HPDE6-E6E7 (cell line): Measurements from ENCODE around the gene RAB3IP.
"Not testable (repeated sequence)": the region's sequence is repeated elsewhere in the genome, so short reads cannot be mapped to it uniquely, and the experiment has no call there.

Experiments used
- DNase-seq: peaks from one replicate; pipeline ENCODE4 v3.0.0; 2011; ENCODE audit warnings: missing footprints; ENCODE audit errors: extremely low spot score

Gene RAB3IP

DNA sequence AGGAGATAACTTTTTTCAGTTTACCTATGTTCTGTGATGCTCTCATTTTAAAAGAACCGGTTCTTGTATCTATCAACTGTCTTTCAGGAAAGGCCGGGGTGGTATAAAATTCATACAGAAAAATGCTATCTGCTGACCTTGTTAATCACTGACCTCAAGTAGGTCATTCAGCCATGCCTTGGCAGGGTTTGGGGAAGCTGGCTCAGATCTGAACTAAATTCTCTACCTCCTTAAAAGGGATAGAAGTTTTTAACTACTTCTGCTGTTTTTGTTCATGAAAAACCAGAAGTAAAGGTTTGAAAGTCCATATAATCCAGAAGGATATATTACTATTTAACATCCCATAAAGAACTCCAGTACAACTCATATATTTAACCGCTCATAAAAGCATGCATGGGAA, 96.4 kb downstream of the RAB3IP start:
- no peak for DNase-seq

DNA sequence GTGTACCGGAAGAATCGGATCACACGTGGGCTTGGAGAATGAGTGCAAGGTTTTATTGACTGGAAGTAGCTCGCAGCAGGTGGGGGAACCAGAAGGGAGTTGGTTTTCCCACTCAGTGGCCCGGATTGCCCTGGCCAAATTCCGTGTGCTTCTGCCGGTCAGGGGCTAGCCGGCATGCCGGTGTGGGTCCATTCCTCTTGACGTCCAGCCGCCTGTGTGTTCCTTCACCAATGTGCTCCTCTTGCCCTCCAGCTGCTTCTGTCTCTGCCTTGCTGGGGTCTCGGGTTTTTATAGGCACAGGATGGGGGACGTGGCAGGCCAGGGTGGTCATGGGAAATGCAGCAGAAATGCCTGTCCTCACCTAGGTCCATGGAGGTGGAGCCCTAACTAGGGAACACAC, 97.4 kb downstream of the RAB3IP start:
- no peak for DNase-seq

DNA sequence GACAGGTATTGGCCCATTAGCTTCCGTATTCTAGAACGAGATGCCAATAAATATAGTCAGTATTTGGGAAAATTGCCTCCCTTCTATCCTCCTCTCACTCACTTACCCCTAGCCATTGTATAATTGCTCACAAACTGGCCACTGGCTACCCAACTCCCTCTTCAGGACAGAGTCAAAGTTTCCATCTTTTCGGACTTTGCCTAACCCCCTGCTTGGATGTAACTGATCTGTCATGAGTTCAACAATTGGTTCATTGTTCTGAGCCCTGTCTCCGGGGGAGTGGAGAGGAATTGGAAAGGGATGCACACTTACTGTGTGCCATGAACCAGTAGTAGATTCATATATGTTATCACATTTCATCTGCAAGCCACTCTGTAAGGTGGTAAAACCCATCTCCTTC, 98.5 kb downstream of the RAB3IP start:
- no peak for DNase-seq

DNA sequence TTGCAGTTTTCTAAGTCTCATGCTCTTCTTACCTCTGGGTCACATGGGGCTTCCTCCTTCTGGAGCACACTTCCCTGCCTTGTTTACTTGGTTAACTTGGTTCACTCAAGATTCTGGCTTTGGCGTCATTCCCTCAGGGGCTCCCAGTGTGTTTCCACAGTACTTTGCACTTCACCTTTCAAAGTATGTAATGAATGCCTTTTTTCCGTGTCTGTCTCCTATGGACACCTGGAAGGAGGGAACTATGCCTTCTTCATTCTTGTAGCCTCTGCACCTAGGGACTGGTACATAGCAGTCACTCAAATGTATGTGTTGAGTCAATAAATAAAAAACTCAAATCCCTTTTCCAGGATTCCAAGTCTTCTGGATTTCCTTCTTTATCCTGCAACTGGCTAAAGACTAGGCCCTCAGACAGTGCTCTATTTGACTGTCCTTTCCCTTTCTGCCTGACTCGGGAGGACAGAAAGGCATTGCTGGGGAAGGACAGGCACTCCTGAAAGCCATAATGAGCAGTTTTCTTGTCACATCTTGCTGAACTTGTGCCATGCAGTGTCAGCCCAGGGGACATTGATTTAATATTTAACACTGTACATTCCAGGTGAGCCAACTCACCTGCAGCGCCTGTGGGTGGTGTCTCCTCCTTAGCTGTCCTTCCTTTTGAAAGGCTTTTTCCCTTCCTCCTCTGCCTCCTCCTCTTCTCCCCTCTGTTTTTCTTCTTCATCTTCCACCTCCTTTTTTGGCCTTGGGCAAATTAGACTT, 99.2 kb downstream of the RAB3IP start:
- no peak for DNase-seq

DNA sequence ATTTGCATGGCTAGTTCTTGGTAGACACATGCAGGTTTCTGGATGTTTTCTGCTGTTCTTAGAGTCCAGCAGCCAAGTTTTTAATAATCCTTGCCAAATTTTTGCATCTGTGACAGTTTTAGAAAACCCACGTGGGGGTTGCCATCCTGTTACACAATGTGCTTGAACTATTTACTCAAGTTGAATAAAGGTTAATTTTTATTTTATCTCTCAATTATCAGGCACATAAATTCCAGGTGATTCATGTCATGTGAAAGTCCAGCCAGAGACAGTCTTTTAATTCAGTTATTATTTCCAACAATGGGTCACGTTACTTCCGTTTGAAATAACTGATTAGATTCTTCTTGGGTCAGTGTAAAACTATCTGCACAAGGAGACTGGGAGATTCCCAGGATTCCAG, 102.1 kb downstream of the RAB3IP start:
- no peak for DNase-seq

DNA sequence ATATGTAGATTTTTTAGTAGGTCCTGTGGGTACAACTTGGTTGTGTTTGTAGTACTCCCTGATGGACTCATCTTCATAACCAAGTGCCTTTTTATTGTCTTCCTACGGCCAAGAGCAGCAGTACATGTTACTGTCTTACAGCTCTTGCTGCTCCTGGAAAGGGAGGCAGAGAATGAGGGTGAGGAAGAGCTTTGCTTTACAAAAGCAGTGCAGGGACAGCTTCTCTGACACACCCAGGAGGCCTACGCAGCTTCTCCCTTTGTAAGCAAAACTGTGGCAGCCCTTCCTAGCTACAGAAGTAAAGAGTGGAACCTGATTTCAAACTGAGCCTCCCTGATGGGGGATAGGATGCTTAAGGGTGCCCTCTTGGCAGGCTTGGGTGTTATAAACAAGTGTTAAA, 104.9 kb downstream of the RAB3IP start:
- DNase-seq: no peak

DNA sequence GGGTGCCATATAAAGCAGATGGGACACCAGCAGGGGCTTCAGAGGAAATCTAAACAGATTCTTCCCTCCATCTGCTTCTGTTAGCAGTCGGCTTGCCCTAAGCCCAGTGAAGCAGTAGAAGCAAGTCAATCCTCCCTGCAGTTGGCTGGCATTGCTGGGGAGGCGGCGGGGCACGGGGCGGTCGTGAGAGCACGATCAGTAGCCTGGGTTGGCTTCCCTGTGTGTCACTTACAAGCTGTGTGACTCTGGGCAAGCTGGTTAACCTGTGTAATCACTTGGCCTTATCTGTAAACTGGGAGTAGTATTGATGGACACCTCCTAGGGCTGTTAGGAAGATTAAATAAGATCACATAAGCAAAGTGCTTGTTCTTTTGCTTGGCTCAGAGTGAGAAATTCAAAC, 105.8 kb downstream of the RAB3IP start:
- DNase-seq: no peak

- no peak for DNase-seq
Observed at GRCh38 chr12:69844836-69845235, 106.2 kb downstream of the RAB3IP start.

DNA sequence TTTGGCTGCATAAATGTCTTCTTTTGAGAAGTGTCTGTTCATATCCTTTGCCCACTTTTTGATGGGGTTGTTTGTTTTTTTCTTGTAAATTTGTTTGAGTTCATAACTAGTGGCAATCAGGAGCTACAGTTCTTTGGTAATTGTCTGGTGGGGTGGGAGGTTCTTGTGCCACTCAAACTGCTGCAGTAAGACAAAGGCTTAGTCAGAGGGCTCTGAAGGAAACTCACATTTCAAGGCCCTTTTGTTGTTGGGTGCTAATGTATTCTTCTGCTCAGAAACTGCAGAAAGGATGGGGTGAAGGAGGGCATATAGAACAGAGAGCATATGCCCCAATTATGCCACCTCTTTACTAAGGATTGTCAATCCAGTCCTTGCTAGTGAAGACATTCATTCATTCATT, 108.3 kb downstream of the RAB3IP start:
- DNase-seq: no peak

DNA sequence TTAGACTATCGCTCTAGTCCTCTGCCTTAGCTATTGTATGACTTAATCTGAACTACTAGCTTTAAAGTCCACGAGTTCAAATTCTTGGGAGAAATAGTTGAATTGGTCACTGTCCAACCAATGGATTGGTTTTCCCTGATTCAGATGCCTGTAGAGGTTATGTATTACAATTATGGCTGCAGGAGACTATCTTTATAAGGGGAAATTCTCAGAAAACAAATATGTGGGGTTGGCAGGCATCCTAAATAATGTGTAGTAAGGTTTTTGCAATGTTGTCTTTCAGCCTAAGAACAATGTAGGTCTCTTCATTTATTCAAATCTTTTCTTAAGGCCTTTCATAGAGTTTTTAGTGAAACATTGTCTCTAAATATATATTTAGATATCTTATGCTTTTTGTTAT, 113.3 kb downstream of the RAB3IP start:
- no peak for DNase-seq

DNA sequence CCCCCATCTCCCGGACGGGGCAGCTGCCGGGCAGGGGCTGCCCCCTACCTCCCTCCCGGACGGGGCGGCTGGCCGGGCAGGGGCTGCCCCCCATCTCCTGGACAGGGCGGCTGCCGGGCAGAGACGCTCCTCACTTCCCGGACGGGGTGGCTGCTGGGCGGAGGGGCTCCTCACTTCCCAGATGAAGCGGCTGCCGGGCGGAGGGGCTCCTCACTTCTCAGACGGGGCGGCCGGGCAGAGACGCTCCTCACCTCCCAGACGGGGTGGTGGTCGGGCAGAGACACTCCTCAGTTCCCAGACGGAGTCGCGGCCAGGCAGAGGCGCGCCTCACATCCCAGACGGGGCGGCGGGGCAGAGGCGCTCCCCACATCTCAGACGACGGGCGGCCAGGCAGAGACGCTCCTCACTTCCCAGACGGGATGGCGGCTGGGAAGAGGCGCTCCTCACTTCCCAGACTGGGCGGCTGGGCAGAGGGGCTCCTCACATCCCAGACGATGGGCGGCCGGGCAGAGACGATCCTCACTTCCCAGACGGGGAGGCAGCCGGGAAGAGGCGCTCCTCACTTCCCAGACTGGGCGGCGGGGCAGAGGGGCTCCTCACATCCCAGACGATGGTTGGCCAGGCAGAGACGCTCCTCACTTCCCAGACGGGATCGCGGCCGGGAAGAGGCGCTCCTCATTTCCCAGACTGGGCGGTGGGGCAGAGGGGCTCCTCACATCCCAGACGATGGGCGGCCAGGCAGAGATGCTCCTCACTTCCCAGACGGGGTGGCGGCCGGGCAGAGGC, 114.7 kb downstream of the RAB3IP start:
- not testable (repeated sequence) for DNase-seq

DNA sequence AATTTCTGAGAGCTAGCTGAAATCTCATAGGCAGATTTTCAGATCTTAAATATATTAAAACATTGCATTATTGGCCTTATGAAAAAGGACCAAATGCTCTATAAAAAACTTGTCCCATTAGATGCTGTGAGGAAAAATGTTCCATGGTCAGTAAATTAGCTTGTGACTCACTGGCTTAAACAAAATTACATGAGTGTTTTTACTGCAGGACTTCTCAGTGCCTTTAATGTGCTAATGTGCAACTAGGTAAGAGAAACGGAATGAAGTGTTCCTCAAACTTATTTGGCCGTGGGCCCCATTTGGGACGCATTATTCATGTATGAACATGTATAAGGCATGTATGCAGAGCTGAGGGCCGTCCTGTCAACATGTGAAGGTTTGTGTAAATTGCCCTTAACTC, 128.0 kb downstream of the RAB3IP start:
- no peak for DNase-seq

- DNase-seq: no peak
Observed at GRCh38 chr12:69868695-69869094, 130.0 kb downstream of the RAB3IP start.

DNA sequence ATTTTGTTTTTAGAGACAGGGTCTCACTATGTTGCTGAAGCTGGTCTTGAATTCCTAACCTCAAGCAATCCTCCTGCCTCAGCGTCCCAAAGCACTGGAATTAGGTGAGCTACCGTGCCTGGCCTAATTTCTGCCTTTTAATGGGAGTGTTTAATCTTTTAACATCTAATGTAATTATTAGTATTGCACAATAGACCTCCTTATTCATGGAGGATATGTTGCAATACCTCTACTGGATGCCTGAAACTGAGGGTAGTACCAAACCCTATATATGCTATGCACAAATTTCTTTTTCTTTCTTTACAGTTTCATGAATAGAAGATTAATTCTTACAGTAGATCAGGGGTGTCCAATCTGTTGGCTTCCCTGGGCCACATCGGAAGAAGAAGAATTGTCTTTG, 134.1 kb downstream of the RAB3IP start:
- no peak for DNase-seq
